K562 (cell line): ENCODE results near the gene AEN. TPM values are rescaled to one million over a fixed set of nuclear protein-coding genes. Genes with fewer than 3 reads are reported as not detected.

Experiments
- ATAC-seq: fragments of 200-7000 bp; cut with Tn5 transposase; 3 replicates; pipeline ENCODE4 v1.9.1; 2020; ENCODE audit warnings: moderate library complexity
- BruUV-seq: library from RNA; stranded (reverse); fragments of 400-500 nt; replicated peaks from 2 replicates; lab custom pipeline; 2021; lab: Mats Ljungman, UMichigan
- CTCF ChIA-PET: fragments of 300-600 bp; formaldehyde crosslinking; extraction: SDS; loops from one replicate; lab custom pipeline; 2021; ENCODE audit warnings: low intra/inter-chr PET ratio; lab: Yijun Ruan, JAX
- POLR2A ChIA-PET: fragments of 300-600, 350-650 bp; sonication (Branson Sonifier 250); formaldehyde crosslinking; extraction: SDS; loops from one replicate; lab custom pipeline; 2021; ENCODE audit warnings: antibody characterized with exemption, inconsistent platforms; lab: Yijun Ruan, JAX
- DNase-seq, 4 experiments: peaks; one replicate each; pipeline versions ENCODE4 v3.0.0 to v3.0.0-alpha.2; 2011 to 2018; ENCODE audit warnings: low spot score in 3 of 4, mixed read lengths in 3 of 4; ENCODE audit errors: extremely low read depth in 1 of 4
- FAIRE-seq: peaks from 2 replicates; lab custom pipeline; 2011; peaks lifted over from hg19 to GRCh38; lab: Jason Lieb, UNC
- H2AFZ ChIP-seq: 2 replicates; pipeline ENCODE4 v1.6.0; 2011; ENCODE audit warnings: low read depth, low read length, control low read depth, inconsistent platforms
- H3K27ac ChIP-seq: fragments of 200-600 bp; 3 replicates; pipeline ENCODE4 v1.8.0; 2011; ENCODE audit warnings: low read depth, mild to moderate bottlenecking, control low read depth, inconsistent platforms, low read length, moderate library complexity, mixed read lengths; ENCODE audit errors: extremely low read depth
- H3K27me3 ChIP-seq, 2 experiments: fragments of 300-600 bp in 1 of 2; 2 replicates in 1 of 2; 3 replicates in 1 of 2; pipeline versions ENCODE4 v1.6.0 to v1.8.0; 2011; ENCODE audit warnings: inconsistent platforms in 2 of 2, low read length in 2 of 2, mild to moderate bottlenecking in 1 of 2, mixed read lengths in 1 of 2, moderate library complexity in 1 of 2; ENCODE audit not compliant: control insufficient read depth in 2 of 2, insufficient read depth in 2 of 2
- H3K36me3 ChIP-seq: fragments of 300-600 bp; 3 replicates; pipeline ENCODE4 v1.8.0; 2011; ENCODE audit warnings: mild to moderate bottlenecking, low read length, inconsistent platforms; ENCODE audit not compliant: control insufficient read depth, insufficient read depth
- H3K4me1 ChIP-seq, 2 experiments: fragments of 200-600 bp in 1 of 2; replicated peaks in 1 of 2; 2 replicates in 1 of 2; 3 replicates in 1 of 2; pipeline versions ENCODE4 v1.5.1 to v1.8.0; 2011; ENCODE audit warnings: inconsistent platforms in 2 of 2, low read length in 2 of 2, mild to moderate bottlenecking in 1 of 2, mixed read lengths in 1 of 2, moderate library complexity in 1 of 2; ENCODE audit not compliant: control insufficient read depth in 2 of 2, insufficient read depth in 2 of 2
- H3K4me2 ChIP-seq: 2 replicates; pipeline ENCODE4 v1.6.1; 2011; ENCODE audit warnings: low read length, control low read depth, inconsistent platforms, mixed read lengths; ENCODE audit not compliant: insufficient read depth
- H3K4me3 ChIP-seq: fragments of 200-600 bp; sonication (generic), shearing (Covaris generic); 2 replicates; pipeline ENCODE4 v1.5.1; 2016; ENCODE audit warnings: control low read depth, inconsistent platforms
- H3K79me2 ChIP-seq: fragments of 200-600 bp; 3 replicates; pipeline ENCODE4 v1.8.0; 2011; ENCODE audit warnings: low read length, inconsistent platforms; ENCODE audit not compliant: control insufficient read depth, insufficient read depth
- H3K9ac ChIP-seq, 2 experiments: 2 replicates each; pipeline versions ENCODE4 v1.6.0 to v1.6.1; 2011; ENCODE audit warnings: low read depth in 2 of 2, low read length in 2 of 2, control low read depth in 1 of 2, inconsistent platforms in 1 of 2, mild to moderate bottlenecking in 1 of 2, mixed read lengths in 1 of 2; ENCODE audit not compliant: insufficient read depth in 1 of 2
- H3K9me1 ChIP-seq: one replicate; pipeline ENCODE4 v1.6.0; 2011; ENCODE audit warnings: inconsistent platforms, mild to moderate bottlenecking, low read length, moderate library complexity; ENCODE audit not compliant: control insufficient read depth, insufficient read depth
- H3K9me3 ChIP-seq: replicated peaks from 2 replicates; pipeline ENCODE4 v1.5.1; 2011; ENCODE audit warnings: low read depth, low read length, inconsistent platforms; ENCODE audit not compliant: control insufficient read depth, insufficient read depth
- H4K20me1 ChIP-seq: replicated peaks from 2 replicates; pipeline ENCODE4 v1.6.1; 2011; ENCODE audit warnings: low read length, inconsistent platforms, mixed read lengths; ENCODE audit not compliant: control insufficient read depth, insufficient read depth
- ARID4B ChIP-seq: sonication (generic); formaldehyde crosslinking; IDR thresholded peaks from 2 replicates; pipeline ENCODE4 v1.8.0; 2022; ENCODE audit warnings: mild to moderate bottlenecking, missing genetic modification reagents
- ELF4 ChIP-seq: fragments of 450-650 bp; formaldehyde crosslinking; IDR thresholded peaks from 2 replicates; pipeline ENCODE4 v1.4.0; 2022; ENCODE audit warnings: missing genetic modification characterization
- NRF1 ChIP-seq, 2 experiments: fragments of 450-650 bp; IDR thresholded peaks in 1 of 2; conservative IDR thresholded peaks in 1 of 2; 2 replicates each; pipeline ENCODE4 v1.6.1; 2014; ENCODE audit warnings: mild to moderate bottlenecking in 2 of 2
- RB1 ChIP-seq: fragments of 450-650 bp; IDR thresholded peaks from 2 replicates; pipeline ENCODE4 v1.6.1; 2017; ENCODE audit warnings: low read depth, mild to moderate bottlenecking
- REST ChIP-seq, 2 experiments: fragments of 450-650 bp; formaldehyde crosslinking in 1 of 2; IDR thresholded peaks; 2 replicates each; pipeline versions ENCODE4 v1.4.0 to v1.6.1; 2014 to 2020; ENCODE audit warnings: mild to moderate bottlenecking in 2 of 2, borderline replicate concordance in 1 of 2, low read depth in 1 of 2
- TEAD1 ChIP-seq, 2 experiments: fragments of 450-650 bp in 1 of 2; sonication (generic) in 1 of 2; formaldehyde crosslinking; IDR thresholded peaks; 2 replicates each; pipeline versions ENCODE4 v1.4.0 to v1.8.0; 2020 to 2022; ENCODE audit warnings: mild to moderate bottlenecking in 2 of 2, missing genetic modification reagents in 1 of 2
- whole genome bisulfite sequencing: fragments of 100-300 bp; shearing (Covaris generic); methylation state at CpG from one replicate; pipeline ENCODE4 v1.1.6; 2016; ENCODE audit warnings: low coverage, mixed read lengths; ENCODE audit not compliant: insufficient coverage; ENCODE audit errors: missing lambda C conversion rate; 5-methylcytosine and 5-hydroxymethylcytosine counted together
- in situ Hi-C: fragments of 300-500 bp; cut with MboI; formaldehyde crosslinking; loops from 4 replicates; pipeline ENCODE4 v1.15.0; 2018; ENCODE audit warnings: inconsistent platforms, mixed read lengths
- intact Hi-C: fragments of 100-400 bp; cut with micrococcal nuclease; formaldehyde crosslinking; loops from 2 replicates; pipeline ENCODE4 v1.14.2; 2022
- polyA plus RNA-seq, 8 experiments: library from polyadenylated mRNA; depleted of rRNA in 4 of 8; stranded (reverse) in 5 of 8; unstranded in 3 of 8; fragments of >200 nt; fragmentation: Nextera tagmentation in 2 of 8; fragmentation: Illumina TruSeq in 1 of 8; extraction: Ambion mirVana in 2 of 8; extraction: Trizol in 1 of 8; gene quantifications; 2 replicates each; pipeline versions ENCODE4 v1.2.1 to v1.2.3, GENCODE V29; 2011 to 2014; ENCODE audit warnings: inconsistent platforms in 1 of 8, missing spikeins in 1 of 8
- total RNA-seq, 7 experiments: library from RNA; depleted of rRNA in 6 of 7; stranded (reverse); fragments of >200 nt in 6 of 7; fragmentation: Illumina TruSeq in 2 of 7; extraction: Trizol in 2 of 7; gene quantifications; 2 replicates each; pipeline versions ENCODE4 v1.2.1 to v1.2.3, GENCODE V29; 2011 to 2021; ENCODE audit warnings: low replicate concordance in 1 of 7

AEN gene
- total and polyA plus RNA-seq, 9 of the 15 experiments (the other 6 are each of a cell fraction or from before 2014, with no cell fraction given), result 9.0 to 51.0 (median 32.8) TPM

- ChIA-PET POLR2A (interaction anchor here (0.5 to 1.0 kb wide), 2 partner anchors 9 to 146 kb away, joined by 3 to 4 read pairs; no protein-coding TSS in a partner anchor), CTCF (no interaction called here)
- intact Hi-C loops, result no loop called here
- H3K9me3 ChIP-seq, result no peaks in the 10 kb centered on the region
- no TSS peak for BruUV-seq
- peaks cover 24 to 35% of the 10 kb centered on the region in 2 experiments; a peak in 4 of 5 replicates for H3K27me3 ChIP-seq
- H3K79me2 ChIP-seq, result no peaks in the 10 kb centered on the region
- no peak overlapping the region for H3K4me2 ChIP-seq
- peaks cover 0 to 19% of the 10 kb centered on the region in 2 experiments; a peak in 2 of 5 replicates for H3K4me1 ChIP-seq
- no peak overlapping the region for H3K27ac ChIP-seq
- FAIRE-seq (no peak), ATAC-seq (peak; percentile 96), DNase-seq (peak; percentile 64 to 79 (median 74))
- H3K9me1 ChIP-seq, result no peaks in the 10 kb centered on the region
- in situ Hi-C loops, result no loop called here
- H3K36me3 ChIP-seq, result no peaks in the 10 kb centered on the region
- 21% methylated on average over 45 of the region's 58 CpGs for WGBS
- no peak overlapping the region for H2AFZ ChIP-seq
- H4K20me1 ChIP-seq, result peaks cover 6% of the 10 kb centered on the region; the same call in 1 of the 2 replicates
- no peak overlapping the region for H3K4me3 ChIP-seq
- no peak overlapping the region for H3K9ac ChIP-seq
- TF ChIP-seq RB1 (no peak), REST (IDR thresholded peaks at IDR 0.05; ENCODE audit: borderline replicate concordance) (peak; percentile 99), REST (CRISPR knock-in tag; IDR thresholded peaks at IDR 0.05; ENCODE audit: low read depth) (peak; percentile 98), NRF1 (conservative IDR thresholded peaks at IDR 0.05 in 1 of 2, IDR thresholded peaks at IDR 0.05 in 1 of 2) (peak; percentile 53 to 64; a peak in 3 of 4 replicates), ELF4 (CRISPR knock-in tag) (no peak), TEAD1 (CRISPR knock-in tag; IDR thresholded peaks at IDR 0.05) (peak in 1 of 2 experiments; percentile 55; a peak in 1 of 4 replicates), ARID4B (CRISPR knock-in tag) (0 out of 2 replicates have a peak, but pooled peaks have one; percentile 55)
Measured at GRCh38 chr15:88605189-88606069, 15.7 kb upstream of the AEN start.
